HG03039 (cell line): ENCODE results near the gene ADGRL2.

Experiments used
- ATAC-seq: cut with Tn5 transposase; IDR thresholded peaks from one replicate; pipeline ENCODE4 v1.9.1; 2021; ENCODE audit warnings: mild to moderate bottlenecking, moderate library complexity; ENCODE audit not compliant: unreplicated experiment

The ADGRL2 gene

GRCh38 chr1:81899214-81899821 is 98.6 kb downstream of the ADGRL2 start:
- no peak for ATAC-seq

GRCh38 chr1:81907575-81907974 is 106.8 kb downstream of the ADGRL2 start:
- ATAC-seq, result no peak

- ATAC-seq, result no peak
These were observed 111.6 kb downstream of the ADGRL2 start for GRCh38 chr1:81912383-81912782.

GRCh38 chr1:81915937-81916336 is 115.2 kb downstream of the ADGRL2 start:
- no peak for ATAC-seq

GRCh38 chr1:81920245-81920740 is 119.6 kb downstream of the ADGRL2 start:
- no peak for ATAC-seq

GRCh38 chr1:81920886-81921285 is 120.2 kb downstream of the ADGRL2 start:
- ATAC-seq, result no peak

GRCh38 chr1:81921344-81921743 is 120.6 kb downstream of the ADGRL2 start:
- no peak for ATAC-seq

- ATAC-seq, result no peak
These were observed 121.2 kb downstream of the ADGRL2 start for GRCh38 chr1:81921851-81922462.

GRCh38 chr1:81922955-81923354 is 122.2 kb downstream of the ADGRL2 start:
- no peak for ATAC-seq

- no peak for ATAC-seq
These were observed 128.4 kb downstream of the ADGRL2 start for GRCh38 chr1:81929106-81929505.

- no peak for ATAC-seq
These were observed 136.1 kb downstream of the ADGRL2 start for GRCh38 chr1:81936853-81937252.

- no peak for ATAC-seq
These were observed 137.2 kb downstream of the ADGRL2 start for GRCh38 chr1:81937791-81938450.

GRCh38 chr1:81948495-81948894 is 147.8 kb downstream of the ADGRL2 start:
- no peak for ATAC-seq

GRCh38 chr1:81949421-81949820 is 148.7 kb downstream of the ADGRL2 start:
- no peak for ATAC-seq

GRCh38 chr1:81950037-81950436 is 149.3 kb downstream of the ADGRL2 start:
- ATAC-seq, result no peak

- no peak for ATAC-seq
These were observed 150.0 kb downstream of the ADGRL2 start for GRCh38 chr1:81950591-81951244.

- ATAC-seq, result no peak
These were observed 153.8 kb downstream of the ADGRL2 start for GRCh38 chr1:81954534-81955020.

GRCh38 chr1:81967951-81968350 is 167.2 kb downstream of the ADGRL2 start:
- no peak for ATAC-seq

- no peak for ATAC-seq
These were observed 169.7 kb downstream of the ADGRL2 start for GRCh38 chr1:81970416-81970815.

- ATAC-seq, result no peak
These were observed 173.6 kb downstream of the ADGRL2 start for GRCh38 chr1:81974222-81974841.
